GM18868 (cell line): Measurements from ENCODE around the gene DDX10.

Experiments used
- ATAC-seq: cut with Tn5 transposase; IDR thresholded peaks from one replicate; pipeline ENCODE4 v1.9.1; 2021; ENCODE audit warnings: mild to moderate bottlenecking, moderate library complexity; ENCODE audit not compliant: unreplicated experiment

DDX10 gene

GRCh38 chr11:108965306-108966001 is 300.6 kb downstream of the DDX10 start:
- no peak for ATAC-seq

GRCh38 chr11:108966206-108966605 is 301.3 kb downstream of the DDX10 start:
- no peak for ATAC-seq

- ATAC-seq = no peak
Observed at GRCh38 chr11:108966978-108967377, 302.1 kb downstream of the DDX10 start.

DNA sequence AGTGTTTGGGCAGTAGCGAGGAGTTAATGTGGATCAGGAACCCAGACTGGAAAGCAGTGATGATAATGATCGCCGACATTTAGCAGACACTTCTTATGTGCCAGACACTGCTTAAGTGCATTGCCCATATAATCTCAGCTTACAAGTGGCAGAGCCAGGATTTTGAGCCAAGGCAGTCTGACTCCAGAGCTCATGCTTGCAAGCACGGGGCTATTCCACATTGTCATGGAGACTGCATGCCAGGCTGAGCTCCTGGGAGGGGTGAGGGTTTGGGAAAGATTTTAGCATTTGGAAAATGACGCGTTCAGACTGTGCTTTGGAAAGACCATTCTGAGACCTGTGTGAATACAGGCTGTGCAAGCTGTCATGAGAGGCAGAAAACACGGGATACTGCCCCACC is 302.7 kb downstream of the DDX10 start:
- no peak for ATAC-seq

DNA sequence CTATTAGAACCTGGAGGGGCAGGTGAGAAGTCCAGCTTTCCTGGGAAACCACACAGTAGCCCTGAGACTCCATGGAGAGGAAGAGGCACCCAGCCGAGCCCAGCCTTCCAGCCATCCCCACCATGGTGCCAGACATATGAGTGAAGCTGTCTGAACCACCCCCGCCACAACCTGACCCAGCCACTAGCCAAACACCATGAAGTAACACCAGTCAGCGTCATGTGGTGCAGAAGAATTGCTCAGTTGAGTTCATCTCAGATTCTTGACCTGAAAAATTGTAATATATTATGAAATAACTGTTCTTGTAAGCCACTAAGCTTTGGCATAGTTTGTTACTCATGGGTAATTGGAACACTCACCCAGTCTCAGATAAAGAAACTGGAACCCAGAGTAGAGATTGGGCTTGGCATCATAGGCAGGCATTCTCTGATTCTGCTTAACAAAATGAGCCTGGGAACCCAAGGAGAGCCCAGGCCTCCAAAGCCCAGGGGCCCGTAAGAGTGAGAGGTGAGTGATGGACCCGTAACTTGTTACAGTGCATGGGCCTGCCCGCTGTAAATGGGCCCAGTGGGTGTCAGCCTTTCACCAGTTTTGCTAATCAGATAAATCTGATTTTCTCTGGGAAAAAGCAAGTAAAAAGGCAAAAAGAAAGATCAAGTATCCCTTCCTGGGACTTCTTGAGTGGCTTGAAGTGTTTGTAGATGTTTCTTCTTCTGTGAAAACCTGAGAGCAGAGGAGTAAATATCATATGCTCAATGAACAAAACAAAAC is 305.5 kb downstream of the DDX10 start:
- no peak for ATAC-seq

- ATAC-seq = no peak
Observed at GRCh38 chr11:108973402-108974162, 308.7 kb downstream of the DDX10 start.

GRCh38 chr11:108975026-108975425 is 310.2 kb downstream of the DDX10 start:
- no peak for ATAC-seq

DNA sequence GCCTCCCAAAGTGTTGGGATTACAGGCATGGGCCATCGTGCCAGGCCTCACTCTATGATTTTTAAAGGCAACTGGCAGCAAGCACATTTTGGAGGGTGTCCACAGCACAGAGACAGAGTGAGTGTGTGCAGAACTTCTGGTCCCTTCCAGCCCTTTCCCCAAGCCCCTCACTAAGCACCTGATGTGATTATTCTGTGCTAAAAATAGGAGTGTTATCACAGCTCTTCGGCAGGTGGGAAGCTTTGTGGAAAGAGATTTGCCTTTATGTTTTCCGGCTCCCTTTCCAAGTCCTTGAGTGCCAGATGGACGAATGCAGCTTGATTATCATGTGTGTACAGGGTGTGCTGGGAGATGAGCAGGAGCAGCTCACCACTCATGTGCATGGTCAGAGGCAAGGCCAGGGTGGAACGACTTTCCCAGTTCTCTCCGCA is 310.8 kb downstream of the DDX10 start:
- no peak for ATAC-seq

- ATAC-seq = no peak
Observed at GRCh38 chr11:108983636-108984420, 319.0 kb downstream of the DDX10 start.

GRCh38 chr11:108984523-108984922 is 319.7 kb downstream of the DDX10 start:
- no peak for ATAC-seq

- no peak for ATAC-seq
Observed at GRCh38 chr11:108985236-108985944, 320.5 kb downstream of the DDX10 start.

GRCh38 chr11:108985945-108986279 is 321.0 kb downstream of the DDX10 start:
- no peak for ATAC-seq
